HG03103 (cell line): ENCODE data around the gene GAP43.

Experiments used
- ATAC-seq: cut with Tn5 transposase; IDR thresholded peaks from one replicate; pipeline ENCODE4 v1.9.1; 2021; ENCODE audit warnings: low read depth; ENCODE audit not compliant: unreplicated experiment

GAP43 gene

DNA sequence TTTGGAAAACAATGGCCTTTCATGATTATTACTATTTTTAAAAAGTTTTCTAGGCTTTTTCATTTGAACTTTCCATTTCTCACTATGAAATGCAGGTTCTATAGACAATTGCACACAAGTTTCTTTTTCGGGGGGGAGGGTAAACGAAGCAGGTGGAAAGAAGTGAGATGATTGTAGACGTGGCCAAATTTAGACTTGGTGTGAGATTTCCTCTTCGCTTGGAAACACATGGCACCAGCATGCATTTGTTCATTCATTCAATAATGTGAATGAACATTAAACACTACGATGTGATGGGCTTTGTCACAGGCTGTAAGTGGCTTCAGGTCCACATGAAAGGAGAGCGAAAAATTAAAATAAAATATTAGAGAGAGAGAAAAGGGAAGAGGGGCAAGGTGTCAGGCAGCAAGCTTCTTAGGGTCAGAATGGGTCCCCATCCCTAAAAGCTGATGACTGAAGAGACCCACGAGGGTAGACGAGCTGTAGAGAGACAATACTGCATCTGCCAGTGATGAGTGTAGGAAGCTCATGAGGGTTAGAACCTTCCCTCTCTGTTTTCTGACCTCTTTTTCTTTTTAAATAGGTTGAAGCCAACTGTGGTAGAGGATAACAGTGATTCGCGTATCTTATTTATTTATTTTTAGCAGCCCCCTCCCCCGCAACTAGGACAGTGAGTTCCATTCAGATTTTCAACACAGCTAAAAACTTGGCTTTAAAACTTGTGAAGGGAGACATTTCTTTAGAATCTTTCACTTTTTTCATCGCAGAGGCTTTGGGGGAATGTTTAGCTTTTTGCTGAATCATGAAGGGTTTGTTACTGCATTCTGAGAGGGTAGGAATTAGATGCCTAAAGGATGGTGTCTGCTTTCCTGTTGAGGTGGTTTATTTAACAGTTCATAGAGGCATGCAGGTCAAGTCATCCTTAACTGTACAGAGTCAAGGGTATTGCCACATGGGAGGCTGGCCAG lies 36.2 kb downstream of the GAP43 start:
- ATAC-seq: peak; percentile 29

DNA sequence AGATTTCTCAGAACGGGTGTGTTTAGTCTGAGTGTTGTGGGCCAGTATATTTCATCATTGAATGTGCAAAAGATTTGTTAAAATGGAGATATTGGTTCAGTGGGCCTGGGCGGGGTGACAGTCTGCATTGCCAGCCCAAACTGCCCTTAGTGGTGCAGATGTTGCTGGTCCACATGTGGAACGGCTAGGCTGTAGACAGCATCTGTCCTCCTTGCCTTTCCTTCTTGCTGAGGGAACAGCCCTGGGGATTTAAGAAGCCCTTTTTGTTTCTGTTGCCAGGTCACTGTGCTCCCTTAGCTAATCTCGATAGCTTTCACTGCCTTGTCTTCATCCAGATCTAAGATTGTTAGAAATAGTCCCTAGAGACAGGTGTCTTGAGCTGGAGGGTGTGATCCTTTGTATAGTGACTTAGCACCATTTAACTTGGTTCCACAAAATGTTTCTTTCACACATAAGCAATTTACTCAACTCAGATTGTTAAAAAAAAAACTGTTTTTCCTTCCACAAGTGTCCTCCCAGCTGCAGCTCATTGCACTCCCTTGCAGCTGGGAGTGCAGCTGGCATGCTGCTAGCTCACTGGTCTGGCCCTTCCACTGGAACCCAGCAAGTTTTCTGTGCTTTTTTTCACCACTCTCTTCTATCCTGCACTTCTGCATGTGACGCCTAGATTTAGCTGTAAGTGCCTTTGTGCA lies 37.5 kb downstream of the GAP43 start:
- no peak for ATAC-seq

DNA sequence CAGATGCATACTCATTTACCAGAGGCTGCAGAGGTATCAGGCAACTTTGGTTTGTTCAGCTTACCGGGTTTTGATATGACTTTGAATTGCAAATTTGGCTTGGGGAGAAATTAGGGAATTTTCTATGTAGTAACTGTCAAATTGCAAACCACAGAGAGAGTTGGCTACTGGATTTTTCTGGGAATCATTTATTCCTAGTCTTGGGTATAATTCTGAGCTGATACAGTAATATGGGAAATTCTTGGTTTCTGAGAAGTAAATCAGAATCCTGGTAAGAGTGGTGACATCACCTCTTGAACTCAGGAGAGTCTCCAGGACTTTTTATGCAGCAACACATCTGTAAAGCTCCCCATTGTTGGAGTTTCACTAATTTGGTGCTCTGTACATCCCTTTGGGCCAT lies 39.0 kb downstream of the GAP43 start:
- no peak for ATAC-seq

DNA sequence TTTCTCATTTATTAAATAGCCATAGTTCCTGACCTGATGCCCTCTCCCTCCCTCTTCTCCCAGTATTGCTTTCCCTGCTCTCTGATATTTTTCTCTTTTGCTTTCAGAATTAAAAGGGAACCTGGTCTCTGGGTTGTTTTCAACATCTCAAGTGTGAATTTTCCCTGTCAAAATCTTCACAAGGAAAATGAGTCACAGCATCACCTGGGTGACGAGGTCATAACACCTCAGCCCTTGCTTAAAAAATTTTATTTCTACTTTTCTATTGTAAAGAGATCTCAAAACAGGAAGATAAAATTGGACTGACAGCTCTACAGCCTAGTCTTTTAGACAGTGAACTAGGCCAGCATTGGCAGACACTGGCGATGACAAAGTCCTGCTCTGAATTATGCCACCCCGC lies 40.1 kb downstream of the GAP43 start:
- no peak for ATAC-seq

- ATAC-seq: no peak
Measured at GRCh38 chr3:115666081-115666480, 42.8 kb downstream of the GAP43 start.

DNA sequence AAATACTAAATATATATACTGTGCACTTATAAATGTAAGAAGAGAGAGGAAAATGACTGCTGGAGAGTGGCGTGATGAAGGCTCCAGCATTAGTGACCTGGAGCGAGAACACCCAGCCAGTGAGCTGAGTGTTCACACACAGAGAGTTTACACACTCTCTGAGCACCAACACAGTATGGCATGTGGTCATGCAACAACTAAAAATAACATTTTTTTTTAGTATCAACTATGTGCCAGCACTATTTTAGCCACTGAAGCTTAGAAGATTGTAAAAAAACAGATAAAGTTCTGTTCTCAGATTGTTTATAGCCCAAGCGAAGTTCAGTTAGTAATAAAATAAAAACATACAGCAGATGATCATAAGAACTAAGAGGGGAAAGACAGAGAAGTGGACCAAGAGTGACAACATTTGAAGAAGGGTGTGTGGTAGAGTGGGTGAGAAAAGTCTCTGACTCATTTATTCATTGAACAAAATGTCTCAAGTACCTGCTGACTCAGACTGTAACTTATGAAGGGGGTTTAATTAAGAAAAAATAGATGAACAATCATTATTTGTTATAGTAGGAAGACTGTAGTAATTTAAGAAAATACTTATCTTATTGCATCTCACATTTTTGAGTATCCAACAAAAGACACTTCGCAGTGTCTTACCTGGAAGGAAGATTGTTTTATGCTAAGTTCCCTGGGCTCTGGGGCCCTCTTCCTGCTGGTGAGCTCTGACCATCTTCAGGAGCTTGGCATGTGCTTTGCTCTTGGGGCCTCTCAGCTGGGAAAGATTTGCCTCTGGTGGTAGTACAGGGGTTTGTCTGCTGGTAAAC lies 43.8 kb downstream of the GAP43 start:
- ATAC-seq: no peak

DNA sequence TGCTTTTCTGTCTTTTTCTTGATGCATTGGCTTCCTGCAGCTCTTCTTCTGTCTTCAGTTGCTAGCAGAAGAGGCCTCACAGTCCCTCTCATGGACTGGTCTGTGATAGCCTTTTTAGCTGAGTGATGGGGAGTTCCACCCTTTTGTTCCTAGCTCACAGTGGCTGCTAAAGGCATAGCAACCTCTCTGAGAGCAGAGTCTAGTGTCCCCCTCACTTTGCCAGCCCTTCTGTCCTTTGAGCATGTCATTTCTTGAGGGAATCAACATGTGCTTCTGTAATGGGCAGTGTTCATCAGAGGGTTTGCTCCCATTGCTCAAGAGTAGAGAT lies 44.4 kb downstream of the GAP43 start:
- no peak for ATAC-seq

- ATAC-seq: no peak
Measured at GRCh38 chr3:115670911-115671310, 47.6 kb downstream of the GAP43 start.

DNA sequence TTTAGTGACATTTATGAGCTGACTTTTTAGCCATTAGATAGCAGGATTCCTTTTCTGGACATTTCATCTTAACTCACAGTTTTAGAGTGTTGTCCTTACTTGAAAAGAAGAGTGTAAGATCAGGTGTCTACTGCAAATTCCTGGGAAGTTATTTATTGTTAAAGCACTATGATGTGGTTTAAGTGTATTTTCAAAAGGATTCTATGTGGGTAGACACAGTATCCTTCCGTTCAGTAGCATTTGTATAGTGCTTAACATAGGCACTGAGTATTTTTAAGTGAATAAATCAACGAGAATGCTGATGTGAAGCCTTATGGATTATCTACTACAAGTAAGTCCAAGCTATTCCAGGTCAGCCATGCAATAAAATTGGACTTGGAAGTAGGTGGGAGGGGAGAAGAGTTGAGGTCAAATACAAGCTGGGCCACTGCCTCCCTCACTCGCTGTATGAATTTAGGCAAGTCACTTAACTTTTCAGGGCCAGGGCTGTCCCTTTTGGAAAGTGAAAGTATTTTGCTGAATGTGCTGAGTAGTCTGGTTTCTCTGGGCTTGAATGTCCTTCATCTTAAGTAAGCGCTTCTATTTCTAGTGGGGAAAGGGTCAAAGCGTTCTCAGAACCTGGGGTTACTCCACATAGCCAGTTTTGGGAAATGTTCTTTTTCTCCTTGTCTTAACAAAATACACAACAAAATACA lies 48.6 kb downstream of the GAP43 start:
- no peak for ATAC-seq

DNA sequence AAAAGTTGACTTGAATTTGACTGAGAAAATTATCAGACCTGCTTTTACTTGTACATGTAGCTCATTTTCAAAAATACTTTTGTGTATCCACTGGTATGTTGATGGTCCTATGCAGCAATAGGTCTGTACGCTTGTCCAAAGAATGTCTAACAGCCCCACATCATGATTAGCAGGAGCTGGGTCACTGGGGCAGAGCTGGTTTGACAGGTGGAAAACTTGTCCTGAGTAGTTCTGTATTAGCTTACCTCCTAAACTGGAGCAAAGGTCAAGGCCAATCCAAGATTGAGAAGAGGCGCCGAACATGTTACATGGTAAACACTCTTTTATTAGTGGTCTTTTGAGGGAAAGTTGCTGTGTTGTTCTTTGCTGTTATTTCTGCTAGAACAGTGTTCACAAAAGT lies 50.6 kb downstream of the GAP43 start:
- no peak for ATAC-seq

DNA sequence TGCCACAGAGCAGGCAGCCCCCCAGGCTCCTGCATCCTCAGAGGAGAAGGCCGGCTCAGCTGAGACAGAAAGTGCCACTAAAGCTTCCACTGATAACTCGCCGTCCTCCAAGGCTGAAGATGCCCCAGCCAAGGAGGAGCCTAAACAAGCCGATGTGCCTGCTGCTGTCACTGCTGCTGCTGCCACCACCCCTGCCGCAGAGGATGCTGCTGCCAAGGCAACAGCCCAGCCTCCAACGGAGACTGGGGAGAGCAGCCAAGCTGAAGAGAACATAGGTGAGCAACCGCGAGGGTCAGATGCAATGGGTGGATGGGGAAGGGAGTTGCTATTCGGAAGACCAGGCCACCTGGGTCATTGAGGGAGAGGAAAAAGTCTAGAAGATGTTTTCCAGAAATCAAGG lies 53.0 kb downstream of the GAP43 start:
- no peak for ATAC-seq

DNA sequence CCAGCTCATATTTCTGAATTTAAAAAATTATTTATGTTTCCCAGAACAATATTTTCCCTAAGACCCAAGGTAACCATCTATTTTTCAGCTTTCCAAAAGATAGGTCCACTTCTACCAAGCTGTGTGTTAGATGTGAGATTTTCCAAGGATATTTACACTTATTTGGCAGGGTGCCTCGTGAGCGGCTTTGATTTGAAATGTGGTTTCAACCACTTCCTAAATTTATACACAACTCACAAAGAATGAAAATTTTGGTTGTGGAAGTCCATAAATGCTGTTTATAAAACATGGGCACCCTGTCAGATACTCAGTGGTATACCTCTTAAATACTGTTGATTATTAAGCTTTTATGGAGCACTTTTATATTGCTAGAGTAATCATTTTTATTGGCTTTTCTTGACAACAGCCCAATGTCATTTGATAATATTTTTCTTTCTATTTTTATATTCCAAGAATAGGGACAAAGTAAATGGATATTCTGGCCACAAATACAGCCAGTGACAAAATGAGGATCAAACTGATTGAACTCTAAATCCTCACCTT lies 57.6 kb downstream of the GAP43 start:
- ATAC-seq: no peak

DNA sequence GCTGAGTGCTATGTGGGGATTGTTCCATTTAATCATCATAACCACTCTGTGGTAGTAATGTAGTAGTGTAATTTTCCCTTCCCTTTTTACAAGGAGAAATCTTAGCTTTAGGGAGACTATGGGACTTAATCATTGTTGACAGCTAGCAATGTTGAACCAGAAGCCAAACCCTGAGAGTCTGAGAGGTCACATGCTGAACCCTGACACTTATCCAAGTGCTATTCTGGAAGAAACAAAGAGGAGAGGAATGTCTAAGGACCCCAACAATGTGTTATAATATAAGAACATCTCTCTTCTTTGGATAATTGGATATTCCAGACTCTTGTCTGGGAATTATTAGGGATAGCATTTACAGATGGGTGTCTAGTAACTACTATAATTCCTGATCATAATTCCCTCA lies 58.4 kb downstream of the GAP43 start:
- ATAC-seq: no peak

DNA sequence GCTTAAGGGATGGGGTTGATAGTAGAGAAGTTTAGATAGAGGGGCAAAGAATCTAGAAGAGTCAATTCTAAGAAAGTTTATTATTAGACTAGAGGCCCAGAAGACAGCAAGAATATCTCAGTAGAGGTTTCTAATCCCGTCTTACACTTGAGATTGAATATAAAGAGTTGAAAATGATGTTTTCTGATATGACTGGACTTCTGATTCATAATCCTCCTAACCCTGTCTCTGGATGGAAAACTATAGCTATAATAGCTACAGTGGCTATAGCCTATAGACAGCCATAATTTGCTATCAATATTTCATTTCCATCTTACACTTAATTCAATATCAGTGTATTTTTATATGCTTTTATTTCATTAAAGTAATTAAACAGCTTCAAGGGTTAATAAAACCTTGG lies 60.0 kb downstream of the GAP43 start:
- no peak for ATAC-seq

GRCh38 chr3:115683773-115684172 lies 60.5 kb downstream of the GAP43 start:
- no peak for ATAC-seq

GRCh38 chr3:115685097-115685496 lies 61.8 kb downstream of the GAP43 start:
- no peak for ATAC-seq

- ATAC-seq: no peak
Measured at GRCh38 chr3:115687721-115688120, 64.4 kb downstream of the GAP43 start.

GRCh38 chr3:115688418-115688817 lies 65.1 kb downstream of the GAP43 start:
- no peak for ATAC-seq

DNA sequence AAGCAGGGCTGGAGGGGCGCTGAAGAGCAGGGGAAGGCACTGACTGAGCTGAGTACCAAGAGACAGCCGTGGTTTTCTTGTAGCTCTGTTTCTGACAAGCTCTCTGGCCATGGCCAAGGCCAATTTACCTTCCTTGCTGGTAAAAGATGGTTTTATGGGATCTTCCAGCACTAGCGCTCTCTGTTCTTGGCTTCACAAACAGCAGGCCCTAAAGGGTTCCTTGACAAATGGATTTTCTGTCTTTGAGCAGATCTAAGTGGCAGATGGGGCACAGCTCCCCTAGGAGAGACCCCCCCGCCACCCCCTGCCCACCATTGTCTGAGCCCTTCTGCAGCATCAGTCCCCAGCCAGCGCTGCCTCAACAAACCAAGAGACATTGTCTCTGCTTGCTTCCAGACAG lies 66.6 kb downstream of the GAP43 start:
- no peak for ATAC-seq

DNA sequence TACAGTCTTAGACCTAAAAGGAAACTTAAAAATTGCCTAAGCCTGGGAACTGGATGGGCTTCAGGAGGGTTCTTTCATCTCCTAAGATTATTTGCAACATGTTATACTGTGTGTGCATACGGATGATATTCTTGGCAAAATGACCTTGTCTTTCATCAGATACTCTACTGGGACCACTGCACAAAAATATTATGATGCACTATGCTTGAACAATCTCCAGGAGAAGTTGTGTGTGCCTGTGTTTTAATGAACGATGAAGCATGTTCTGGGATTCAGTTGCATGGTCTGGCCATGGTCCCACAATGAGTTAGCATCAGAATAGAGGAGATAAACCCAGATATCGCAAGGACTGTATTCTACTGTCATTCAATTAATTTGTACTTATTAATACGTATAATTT lies 68.7 kb downstream of the GAP43 start:
- no peak for ATAC-seq
